ENCODE data around the gene BRAT1. TPM values are rescaled to one million over a fixed set of nuclear protein-coding genes. Genes with fewer than 3 reads are reported as not detected.
A peak's percentile ranks its signal among the peaks of the same experiment; 100 is the strongest.
"Not testable (repeated sequence)": the region's sequence is repeated elsewhere in the genome, so short reads cannot be mapped to it uniquely, and the experiment has no call there.

The BRAT1 gene
- total RNA-seq, 1 donor from 2014 or later, result 19.7 TPM

DNA sequence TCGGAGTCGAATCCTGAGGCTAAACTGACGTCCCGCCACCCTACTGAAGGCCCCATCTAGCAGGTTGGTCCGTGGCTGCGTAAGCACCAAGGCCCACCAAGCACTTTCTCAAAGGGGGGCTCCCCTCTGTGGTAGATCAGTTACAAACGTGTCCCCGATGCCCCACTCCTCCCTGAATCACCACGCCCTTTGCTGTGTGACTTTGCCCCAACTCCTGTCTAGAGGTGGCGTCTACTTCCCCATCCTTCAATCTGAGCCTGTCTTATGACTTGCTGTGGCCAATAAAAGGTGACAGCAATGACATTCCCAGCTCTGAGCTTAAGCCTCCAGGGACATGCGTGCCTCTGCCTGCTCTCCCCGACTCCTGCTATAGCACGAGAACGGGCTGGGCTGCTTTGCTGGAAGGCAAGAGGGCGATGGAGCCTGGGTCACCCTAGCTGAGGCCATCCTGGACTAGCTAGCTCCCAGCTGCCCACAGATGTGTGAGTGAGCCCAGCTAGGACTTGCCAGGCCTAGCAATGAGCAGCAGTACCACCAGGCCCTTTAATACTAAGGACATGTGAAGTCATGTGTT lies 23.0 kb downstream of the BRAT1 start:
- not testable (repeated sequence) for H3K36me3 Mint-ChIP-seq (ENCODE audit: low read depth, unreplicated experiment); H3K27me3 ChIP-seq (ENCODE audit: insufficient read depth, low read length); H3K4me3 Mint-ChIP-seq (ENCODE audit: unreplicated experiment); H3K27ac Mint-ChIP-seq (ENCODE audit: unreplicated experiment); H3K9me3 ChIP-seq (ENCODE audit: insufficient read depth, low read depth, low read length); H3K4me3 ChIP-seq (ENCODE audit: insufficient read depth, low read depth, low read length); H3K27ac ChIP-seq (ENCODE audit: low read depth, low read length); H3K9ac ChIP-seq (ENCODE audit: low read length); H3K79me2 ChIP-seq (ENCODE audit: insufficient read depth, low read length); FAIRE-seq; H3K36me3 ChIP-seq (ENCODE audit: insufficient read depth, low read length); H3K27me3 Mint-ChIP-seq (ENCODE audit: low read depth, unreplicated experiment); H2AFZ ChIP-seq (ENCODE audit: low read depth, low read length); H3K9me3 Mint-ChIP-seq (ENCODE audit: unreplicated experiment); H3K4me2 ChIP-seq (ENCODE audit: low read length); DNase-seq (ENCODE audit: low read depth)
- Histone ChIP-seq H3K4me1 (ENCODE audit: insufficient read depth, low read length) (peaks cover 38% of the 10 kb centered on the region), H4K20me1 (ENCODE audit: insufficient read depth, low read length) (peaks cover 12% of the 10 kb centered on the region)
- peaks cover 13% of the 10 kb centered on the region for H3K4me1 Mint-ChIP-seq (ENCODE audit: low read depth, unreplicated experiment)

DNA sequence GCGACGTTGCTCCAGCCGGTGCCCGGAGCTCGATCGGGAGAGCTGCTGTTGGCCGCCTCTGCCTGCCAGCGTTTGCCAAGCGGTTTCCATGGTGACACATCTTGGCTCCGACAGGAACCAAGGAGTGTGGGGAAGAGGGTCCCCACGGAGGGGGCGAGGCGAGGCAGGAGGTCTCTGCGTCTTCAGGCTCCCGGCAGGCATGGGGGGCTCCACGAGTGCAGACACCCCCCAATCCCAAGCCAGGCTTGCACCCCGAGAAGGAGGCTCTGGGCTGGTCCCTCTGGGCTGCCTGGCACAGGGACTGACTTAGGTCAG lies 23.6 kb downstream of the BRAT1 start:
- peaks cover 15% of the 10 kb centered on the region for H3K4me1 Mint-ChIP-seq (ENCODE audit: low read depth, unreplicated experiment)
- not testable (repeated sequence) for H3K36me3 Mint-ChIP-seq (ENCODE audit: low read depth, unreplicated experiment); H3K4me3 Mint-ChIP-seq (ENCODE audit: unreplicated experiment); H3K9me3 Mint-ChIP-seq (ENCODE audit: unreplicated experiment); H3K27me3 ChIP-seq (ENCODE audit: insufficient read depth, low read length); H2AFZ ChIP-seq (ENCODE audit: low read depth, low read length); FAIRE-seq; H3K4me3 ChIP-seq (ENCODE audit: insufficient read depth, low read depth, low read length); H3K27me3 Mint-ChIP-seq (ENCODE audit: low read depth, unreplicated experiment); H3K9ac ChIP-seq (ENCODE audit: low read length); H3K36me3 ChIP-seq (ENCODE audit: insufficient read depth, low read length); DNase-seq (ENCODE audit: low read depth); H3K9me3 ChIP-seq (ENCODE audit: insufficient read depth, low read depth, low read length); H3K79me2 ChIP-seq (ENCODE audit: insufficient read depth, low read length); H3K27ac ChIP-seq (ENCODE audit: low read depth, low read length)
- H3K4me1 ChIP-seq (ENCODE audit: insufficient read depth, low read length), result peaks cover 43% of the 10 kb centered on the region
- H3K27ac Mint-ChIP-seq (ENCODE audit: unreplicated experiment), result peak overlapping the region; percentile 41
- H4K20me1 ChIP-seq (ENCODE audit: insufficient read depth, low read length), result peaks cover 17% of the 10 kb centered on the region
- H3K4me2 ChIP-seq (ENCODE audit: low read length), result peak overlapping the region; percentile 69

DNA sequence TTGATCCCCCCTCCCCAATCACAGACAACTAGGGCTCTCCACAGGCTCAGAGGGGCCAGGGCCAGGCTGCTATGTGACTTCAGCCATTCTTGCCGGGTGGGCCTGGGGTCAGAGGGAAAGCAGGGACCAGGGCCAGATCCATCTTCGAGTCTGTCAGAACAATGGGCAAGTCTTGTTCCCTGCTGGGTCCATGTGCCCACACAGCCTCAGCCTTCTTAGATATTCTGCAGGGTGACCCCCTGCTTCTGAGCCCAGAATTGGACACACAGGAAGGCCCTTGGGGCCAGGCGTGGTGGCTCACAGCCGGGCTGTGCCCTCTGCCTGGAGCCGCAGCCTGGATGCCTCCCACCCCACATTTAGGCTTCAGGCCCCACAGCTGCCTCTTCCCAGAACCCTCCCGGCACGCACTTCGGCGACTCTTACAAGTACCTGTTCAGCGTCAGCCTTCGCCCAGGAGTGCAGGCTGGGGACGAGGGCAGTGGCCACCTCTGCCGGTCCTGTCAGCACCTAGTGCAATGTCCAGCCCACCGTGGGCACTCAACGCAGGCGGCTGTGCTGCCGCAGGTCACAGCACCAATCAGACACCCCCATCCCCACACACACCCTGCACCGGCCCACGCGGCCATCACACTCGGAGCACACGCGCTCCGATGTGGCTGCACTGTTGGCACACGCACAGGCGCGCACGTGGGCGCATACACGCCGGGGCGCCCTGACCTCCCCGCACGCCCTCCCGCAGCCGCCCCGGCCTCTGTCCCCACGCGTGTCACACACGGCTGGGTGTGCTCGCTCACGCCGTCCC lies 24.1 kb downstream of the BRAT1 start:
- not testable (repeated sequence) for H3K27me3 Mint-ChIP-seq (ENCODE audit: low read depth, unreplicated experiment); H3K9ac ChIP-seq (ENCODE audit: low read length); FAIRE-seq; DNase-seq (ENCODE audit: low read depth); H3K4me3 Mint-ChIP-seq (ENCODE audit: unreplicated experiment); H3K36me3 Mint-ChIP-seq (ENCODE audit: low read depth, unreplicated experiment); H2AFZ ChIP-seq (ENCODE audit: low read depth, low read length); H3K4me3 ChIP-seq (ENCODE audit: insufficient read depth, low read depth, low read length); H3K36me3 ChIP-seq (ENCODE audit: insufficient read depth, low read length); H3K9me3 ChIP-seq (ENCODE audit: insufficient read depth, low read depth, low read length); H3K27ac ChIP-seq (ENCODE audit: low read depth, low read length); H3K79me2 ChIP-seq (ENCODE audit: insufficient read depth, low read length); H3K27me3 ChIP-seq (ENCODE audit: insufficient read depth, low read length); H3K9me3 Mint-ChIP-seq (ENCODE audit: unreplicated experiment)
- peak overlapping the region; percentile 69 for H3K4me2 ChIP-seq (ENCODE audit: low read length)
- peaks cover 44% of the 10 kb centered on the region for H3K4me1 ChIP-seq (ENCODE audit: insufficient read depth, low read length)
- peak overlapping the region; percentile 66 for H3K27ac Mint-ChIP-seq (ENCODE audit: unreplicated experiment)
- H4K20me1 ChIP-seq (ENCODE audit: insufficient read depth, low read length), result peaks cover 22% of the 10 kb centered on the region
- peaks cover 15% of the 10 kb centered on the region for H3K4me1 Mint-ChIP-seq (ENCODE audit: low read depth, unreplicated experiment)

All from astrocyte (in vitro differentiated cells and primary cell).